GM12891 (cell line): ENCODE results near the gene MYH16.

ENCODE experiments used
- PAX5 ChIP-seq: IDR thresholded peaks from 2 replicates; pipeline ENCODE4 v1.6.1; 2011; ENCODE audit warnings: low read length, moderate library complexity, mild to moderate bottlenecking; ENCODE audit not compliant: insufficient read depth, severe bottlenecking
- POLR2A ChIP-seq: IDR thresholded peaks from 2 replicates; pipeline ENCODE4 v1.6.1; 2011; ENCODE audit warnings: low read depth, low read length, control low read depth
- POLR2AphosphoS5 ChIP-seq: IDR thresholded peaks from 2 replicates; pipeline ENCODE4 v1.6.1; 2011; ENCODE audit warnings: low read depth, low read length, control low read depth
- POU2F2 ChIP-seq: IDR thresholded peaks from 2 replicates; pipeline ENCODE4 v1.6.1; 2011; ENCODE audit warnings: low read depth, mild to moderate bottlenecking, control low read depth, low read length, moderate library complexity
- SPI1 ChIP-seq: IDR thresholded peaks from 2 replicates; pipeline ENCODE4 v1.6.1; 2011; ENCODE audit warnings: low read depth, low read length, control low read depth
- TAF1 ChIP-seq: IDR thresholded peaks from 2 replicates; pipeline ENCODE4 v1.6.1; 2011; ENCODE audit warnings: low read depth, low read length, control low read depth

- TF ChIP-seq SPI1 (no peak), PAX5 (no peak), TAF1 (no peak), POLR2AphosphoS5 (no peak), POLR2A (no peak), POU2F2 (no peak)
Measured at GRCh38 chr7:99339595-99339994, 67.0 kb downstream of the MYH16 start.
